ENCODE measurements around the gene PPP2R3B. TPM values are rescaled to one million over a fixed set of nuclear protein-coding genes. Genes with fewer than 3 reads are reported as not detected.

PPP2R3B gene
- polyA plus RNA-seq, 1 donor from 2014 or later = 41.7 TPM

DNA sequence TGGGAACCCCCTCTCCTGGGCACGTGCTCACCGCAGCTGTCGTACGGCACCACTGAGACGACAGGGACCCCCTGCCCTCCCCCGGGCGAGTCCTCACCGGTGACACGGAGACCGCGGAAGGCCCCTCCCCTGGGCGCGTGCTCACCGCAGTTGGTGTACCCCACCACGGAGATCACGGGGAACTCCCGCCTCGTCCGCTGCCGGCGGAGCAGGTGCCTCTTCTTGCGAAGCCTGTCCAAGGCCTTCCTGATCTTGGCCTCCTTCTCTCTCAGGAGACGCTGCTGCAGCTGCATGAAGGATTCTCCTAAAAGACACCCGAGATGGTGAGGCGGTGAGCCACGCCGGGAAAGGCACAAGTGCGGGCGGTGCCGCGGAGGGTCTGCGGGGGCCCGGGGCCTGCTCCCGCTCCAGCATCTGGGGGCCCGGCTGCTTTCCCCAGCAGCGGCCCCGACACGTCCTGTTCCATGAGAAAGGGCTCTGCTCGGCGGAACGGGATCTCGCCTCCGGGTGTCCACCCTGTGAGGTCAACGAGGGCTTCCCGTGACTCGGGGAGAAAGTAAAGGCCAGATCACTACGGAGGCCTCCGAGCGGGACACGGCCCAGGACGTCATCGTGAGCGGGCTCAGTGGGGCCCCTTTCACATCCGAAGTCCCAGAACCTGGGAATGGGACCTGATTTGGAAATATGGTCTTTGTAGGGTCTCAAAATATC is 73.9 kb downstream of the PPP2R3B start:
- peaks cover 3% of the 10 kb centered on the region for H3K36me3 ChIP-seq (ENCODE audit: insufficient read depth, low read length)
- no peak for TF ChIP-seq REST (IDR thresholded peaks at IDR 0.05; ENCODE audit: borderline replicate concordance)
- H3K9me3 ChIP-seq (ENCODE audit: low read length) = no peaks in the 10 kb centered on the region
- H3K27me3 ChIP-seq (ENCODE audit: insufficient read depth, low read depth, low read length) = no peaks in the 10 kb centered on the region
- H3K9me2 ChIP-seq (ENCODE audit: insufficient read depth, low read length) = no peaks in the 10 kb centered on the region
- H3K9ac ChIP-seq (ENCODE audit: low read length) = no peak overlapping the region
- H3K27ac ChIP-seq (ENCODE audit: low read length) = no peak overlapping the region
- no peak overlapping the region for H3K4me2 ChIP-seq (ENCODE audit: low read length)
- H4K20me1 ChIP-seq (ENCODE audit: insufficient read depth) = no peaks in the 10 kb centered on the region
- no peaks in the 10 kb centered on the region for H3K79me2 ChIP-seq (replicated peaks; ENCODE audit: insufficient read depth, low read length)
- H3F3A ChIP-seq (ENCODE audit: insufficient read depth, low read length, poor library complexity, severe bottlenecking) = no peaks in the 10 kb centered on the region
- H2AFZ ChIP-seq (ENCODE audit: low read depth, low read length) = no peak overlapping the region
- H3K4me3 ChIP-seq (ENCODE audit: low read length) = no peak overlapping the region

DNA sequence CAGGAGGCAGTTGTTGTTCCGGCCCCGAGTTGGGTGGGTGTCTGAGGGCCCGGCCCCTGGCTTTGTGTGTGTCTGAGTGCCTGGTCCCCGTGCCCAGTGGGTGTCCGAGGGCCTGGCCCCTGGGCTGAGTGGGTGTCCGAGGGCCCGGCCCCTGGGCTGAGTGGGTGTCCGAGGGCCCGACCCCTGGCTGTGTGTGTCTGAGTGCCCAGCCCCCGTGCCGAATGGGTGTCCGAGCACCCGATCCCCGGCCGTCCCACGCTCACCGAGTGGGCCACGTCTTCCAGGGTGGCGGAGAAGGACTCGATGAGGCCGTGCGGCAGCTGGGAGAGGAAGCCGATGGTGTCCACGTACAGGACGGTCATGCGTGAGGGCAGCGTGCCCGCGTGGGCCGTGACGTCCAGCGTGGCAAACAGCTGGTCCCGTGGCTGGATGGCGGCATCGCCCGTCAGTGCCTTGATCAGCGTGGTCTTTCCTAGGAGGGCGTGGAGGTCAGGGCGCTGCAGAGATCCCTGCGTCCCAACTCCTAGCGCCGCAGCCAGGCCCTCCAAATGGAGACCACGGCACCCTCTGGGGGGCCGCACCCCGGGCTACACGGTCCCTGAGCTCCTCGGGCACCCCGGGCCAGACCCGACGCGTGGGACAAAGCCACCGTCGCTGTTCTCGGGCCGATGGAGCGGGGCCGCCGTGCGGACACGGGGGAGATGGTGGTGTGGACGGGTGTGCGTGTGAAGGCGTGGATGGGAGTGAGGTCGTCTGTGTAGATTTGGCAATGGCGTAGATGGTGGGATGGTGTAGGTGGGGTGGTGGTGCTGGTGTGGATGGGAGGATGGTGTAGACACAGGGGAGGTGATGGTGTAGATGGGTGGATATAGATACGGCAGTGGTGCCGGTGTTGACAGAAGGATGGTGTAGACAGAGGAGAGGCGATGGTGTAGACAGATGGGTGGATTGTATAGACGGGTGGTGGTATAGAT is 75.3 kb downstream of the PPP2R3B start:
- TF ChIP-seq RAD21 (conservative IDR thresholded peaks at IDR 0.05) (no peak), EZH2 (IDR thresholded peaks at IDR 0.05; ENCODE audit: borderline replicate concordance, insufficient read depth, low read length, poor library complexity, severe bottlenecking) (no peak), POLR2AphosphoS5 (IDR thresholded peaks at IDR 0.05) (no peak)
- Histone ChIP-seq H3K27me3 (ENCODE audit: insufficient read depth, low read depth, low read length) (no peaks in the 10 kb centered on the region), H4K20me1 (ENCODE audit: insufficient read depth) (no peaks in the 10 kb centered on the region), H3K27ac (ENCODE audit: low read length) (no peak overlapping the region), H3K9me3 (ENCODE audit: low read length) (no peaks in the 10 kb centered on the region), H3K79me2 (replicated peaks; ENCODE audit: insufficient read depth, low read length) (no peaks in the 10 kb centered on the region), H3K4me2 (ENCODE audit: low read length) (no peak overlapping the region), H3F3A (ENCODE audit: insufficient read depth, low read length, poor library complexity, severe bottlenecking) (no peaks in the 10 kb centered on the region), H3K4me3 (ENCODE audit: low read length) (no peak overlapping the region), H3K9me2 (ENCODE audit: insufficient read depth, low read length) (no peaks in the 10 kb centered on the region), H3K36me3 (ENCODE audit: insufficient read depth, low read length) (peaks cover 11% of the 10 kb centered on the region), H3K9ac (ENCODE audit: low read length) (no peak overlapping the region), H2AFZ (ENCODE audit: low read depth, low read length) (no peak overlapping the region)

- Histone ChIP-seq H4K20me1 (ENCODE audit: insufficient read depth) (no peaks in the 10 kb centered on the region), H3K27me3 (ENCODE audit: insufficient read depth, low read depth, low read length) (no peaks in the 10 kb centered on the region), H3K4me3 (ENCODE audit: low read length) (no peak overlapping the region), H3K9ac (ENCODE audit: low read length) (no peak overlapping the region), H3K27ac (ENCODE audit: low read length) (no peak overlapping the region), H3K4me2 (ENCODE audit: low read length) (no peak overlapping the region), H3K9me3 (ENCODE audit: low read length) (no peaks in the 10 kb centered on the region), H3K36me3 (ENCODE audit: insufficient read depth, low read length) (peaks cover 11% of the 10 kb centered on the region), H3K79me2 (replicated peaks; ENCODE audit: insufficient read depth, low read length) (no peaks in the 10 kb centered on the region), H2AFZ (ENCODE audit: low read depth, low read length) (no peak overlapping the region), H3F3A (ENCODE audit: insufficient read depth, low read length, poor library complexity, severe bottlenecking) (no peaks in the 10 kb centered on the region), H3K9me2 (ENCODE audit: insufficient read depth, low read length) (no peaks in the 10 kb centered on the region)
- TF ChIP-seq, protein P1, sequence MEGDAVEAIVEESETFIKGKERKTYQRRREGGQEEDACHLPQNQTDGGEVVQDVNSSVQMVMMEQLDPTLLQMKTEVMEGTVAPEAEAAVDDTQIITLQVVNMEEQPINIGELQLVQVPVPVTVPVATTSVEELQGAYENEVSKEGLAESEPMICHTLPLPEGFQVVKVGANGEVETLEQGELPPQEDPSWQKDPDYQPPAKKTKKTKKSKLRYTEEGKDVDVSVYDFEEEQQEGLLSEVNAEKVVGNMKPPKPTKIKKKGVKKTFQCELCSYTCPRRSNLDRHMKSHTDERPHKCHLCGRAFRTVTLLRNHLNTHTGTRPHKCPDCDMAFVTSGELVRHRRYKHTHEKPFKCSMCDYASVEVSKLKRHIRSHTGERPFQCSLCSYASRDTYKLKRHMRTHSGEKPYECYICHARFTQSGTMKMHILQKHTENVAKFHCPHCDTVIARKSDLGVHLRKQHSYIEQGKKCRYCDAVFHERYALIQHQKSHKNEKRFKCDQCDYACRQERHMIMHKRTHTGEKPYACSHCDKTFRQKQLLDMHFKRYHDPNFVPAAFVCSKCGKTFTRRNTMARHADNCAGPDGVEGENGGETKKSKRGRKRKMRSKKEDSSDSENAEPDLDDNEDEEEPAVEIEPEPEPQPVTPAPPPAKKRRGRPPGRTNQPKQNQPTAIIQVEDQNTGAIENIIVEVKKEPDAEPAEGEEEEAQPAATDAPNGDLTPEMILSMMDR (IDR thresholded peaks at IDR 0.05; ENCODE audit: poor library complexity, severe bottlenecking) = no peak
Measured at GRCh38 chrX:310621-311155, 76.0 kb downstream of the PPP2R3B start.

Measured in neural cell (in vitro differentiated cells).